Measurements from ENCODE around the gene FRMD5. TPM values are rescaled to one million over a fixed set of nuclear protein-coding genes. Genes with fewer than 3 reads are reported as not detected.

The FRMD5 gene
- total RNA-seq, 1 donor from 2014 or later = not detected

DNA sequence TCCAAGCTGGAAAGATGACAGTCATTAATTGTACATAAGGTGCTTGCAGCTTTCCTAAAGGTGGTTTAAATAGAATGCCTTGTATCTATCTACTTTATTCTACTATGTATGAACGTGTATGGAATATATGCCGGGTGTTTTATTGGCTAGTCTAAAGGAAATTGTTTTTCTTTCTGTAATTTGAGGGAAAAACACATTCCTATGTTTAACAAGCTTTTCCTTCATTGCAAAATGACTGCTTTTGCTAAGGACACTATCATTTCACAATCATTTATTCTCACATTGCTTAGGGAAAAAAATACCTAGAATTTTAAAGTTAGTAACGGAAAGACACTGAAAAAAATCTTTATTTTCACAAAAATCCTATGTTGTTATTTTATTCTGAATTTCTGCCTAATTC lies 226.5 kb downstream of the FRMD5 start:
- H3K9me3 Mint-ChIP-seq (ENCODE audit: unreplicated experiment) = no peaks in the 10 kb centered on the region
- H3K4me1 Mint-ChIP-seq (ENCODE audit: unreplicated experiment) = no peaks in the 10 kb centered on the region
- no peak overlapping the region for H3K27ac Mint-ChIP-seq (ENCODE audit: unreplicated experiment)
- H3K27me3 Mint-ChIP-seq (ENCODE audit: unreplicated experiment) = peaks cover 40% of the 10 kb centered on the region
- no peak for DNase-seq (ENCODE audit: extremely low spot score, unreplicated experiment)
- no peak overlapping the region for H3K4me3 Mint-ChIP-seq (ENCODE audit: unreplicated experiment)
- TF ChIP-seq, protein P1, sequence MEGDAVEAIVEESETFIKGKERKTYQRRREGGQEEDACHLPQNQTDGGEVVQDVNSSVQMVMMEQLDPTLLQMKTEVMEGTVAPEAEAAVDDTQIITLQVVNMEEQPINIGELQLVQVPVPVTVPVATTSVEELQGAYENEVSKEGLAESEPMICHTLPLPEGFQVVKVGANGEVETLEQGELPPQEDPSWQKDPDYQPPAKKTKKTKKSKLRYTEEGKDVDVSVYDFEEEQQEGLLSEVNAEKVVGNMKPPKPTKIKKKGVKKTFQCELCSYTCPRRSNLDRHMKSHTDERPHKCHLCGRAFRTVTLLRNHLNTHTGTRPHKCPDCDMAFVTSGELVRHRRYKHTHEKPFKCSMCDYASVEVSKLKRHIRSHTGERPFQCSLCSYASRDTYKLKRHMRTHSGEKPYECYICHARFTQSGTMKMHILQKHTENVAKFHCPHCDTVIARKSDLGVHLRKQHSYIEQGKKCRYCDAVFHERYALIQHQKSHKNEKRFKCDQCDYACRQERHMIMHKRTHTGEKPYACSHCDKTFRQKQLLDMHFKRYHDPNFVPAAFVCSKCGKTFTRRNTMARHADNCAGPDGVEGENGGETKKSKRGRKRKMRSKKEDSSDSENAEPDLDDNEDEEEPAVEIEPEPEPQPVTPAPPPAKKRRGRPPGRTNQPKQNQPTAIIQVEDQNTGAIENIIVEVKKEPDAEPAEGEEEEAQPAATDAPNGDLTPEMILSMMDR (IDR thresholded peaks at IDR 0.05) = no peak
- no peaks in the 10 kb centered on the region for H3K36me3 Mint-ChIP-seq (ENCODE audit: unreplicated experiment)

DNA sequence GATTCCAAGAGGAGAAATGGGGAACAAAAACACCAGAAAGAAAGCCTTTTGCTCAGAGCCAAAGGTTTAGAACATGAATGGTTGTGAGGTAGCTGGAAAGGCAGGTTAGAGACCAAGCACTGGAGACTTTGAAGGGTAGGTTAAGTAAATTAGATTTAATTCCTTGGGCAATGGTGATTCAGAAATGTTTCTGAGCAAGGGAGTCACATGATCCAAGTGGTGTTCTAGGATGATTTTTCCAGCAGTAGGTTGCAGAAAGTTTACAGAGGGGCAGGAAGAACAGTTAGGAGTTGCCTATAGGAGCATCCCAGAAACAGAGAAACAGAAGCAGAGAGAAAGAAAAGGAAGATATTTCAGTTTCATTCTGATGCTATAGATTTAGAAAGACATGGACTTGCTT lies 228.4 kb downstream of the FRMD5 start:
- Mint-ChIP-seq H3K27ac (ENCODE audit: unreplicated experiment) (no peak overlapping the region), H3K4me1 (ENCODE audit: unreplicated experiment) (no peaks in the 10 kb centered on the region), H3K9me3 (ENCODE audit: unreplicated experiment) (no peaks in the 10 kb centered on the region), H3K27me3 (ENCODE audit: unreplicated experiment) (peaks cover 41% of the 10 kb centered on the region), H3K36me3 (ENCODE audit: unreplicated experiment) (no peaks in the 10 kb centered on the region), H3K4me3 (ENCODE audit: unreplicated experiment) (no peak overlapping the region)
- TF ChIP-seq, protein P1 (IDR thresholded peaks at IDR 0.05) = no peak
- DNase-seq (ENCODE audit: extremely low spot score, unreplicated experiment) = no peak

- Mint-ChIP-seq H3K4me1 (ENCODE audit: unreplicated experiment) (no peaks in the 10 kb centered on the region), H3K9me3 (ENCODE audit: unreplicated experiment) (no peaks in the 10 kb centered on the region), H3K36me3 (ENCODE audit: unreplicated experiment) (no peaks in the 10 kb centered on the region), H3K4me3 (ENCODE audit: unreplicated experiment) (no peak overlapping the region), H3K27me3 (ENCODE audit: unreplicated experiment) (peaks cover 47% of the 10 kb centered on the region), H3K27ac (ENCODE audit: unreplicated experiment) (no peak overlapping the region)
- TF ChIP-seq, protein P1 (IDR thresholded peaks at IDR 0.05) = no peak
- DNase-seq (ENCODE audit: extremely low spot score, unreplicated experiment) = no peak
Measured at GRCh38 chr15:43958861-43959330, 236.2 kb downstream of the FRMD5 start.

- H3K27me3 Mint-ChIP-seq (ENCODE audit: unreplicated experiment) = peaks cover 55% of the 10 kb centered on the region
- H3K4me3 Mint-ChIP-seq (ENCODE audit: unreplicated experiment) = no peak overlapping the region
- no peaks in the 10 kb centered on the region for H3K9me3 Mint-ChIP-seq (ENCODE audit: unreplicated experiment)
- H3K4me1 Mint-ChIP-seq (ENCODE audit: unreplicated experiment) = no peaks in the 10 kb centered on the region
- H3K36me3 Mint-ChIP-seq (ENCODE audit: unreplicated experiment) = no peaks in the 10 kb centered on the region
- DNase-seq (ENCODE audit: extremely low spot score, unreplicated experiment) = no peak
- TF ChIP-seq, protein P1 (IDR thresholded peaks at IDR 0.05) = no peak
- H3K27ac Mint-ChIP-seq (ENCODE audit: unreplicated experiment) = no peak overlapping the region
Measured at GRCh38 chr15:43957724-43958123, 237.3 kb downstream of the FRMD5 start.

DNA sequence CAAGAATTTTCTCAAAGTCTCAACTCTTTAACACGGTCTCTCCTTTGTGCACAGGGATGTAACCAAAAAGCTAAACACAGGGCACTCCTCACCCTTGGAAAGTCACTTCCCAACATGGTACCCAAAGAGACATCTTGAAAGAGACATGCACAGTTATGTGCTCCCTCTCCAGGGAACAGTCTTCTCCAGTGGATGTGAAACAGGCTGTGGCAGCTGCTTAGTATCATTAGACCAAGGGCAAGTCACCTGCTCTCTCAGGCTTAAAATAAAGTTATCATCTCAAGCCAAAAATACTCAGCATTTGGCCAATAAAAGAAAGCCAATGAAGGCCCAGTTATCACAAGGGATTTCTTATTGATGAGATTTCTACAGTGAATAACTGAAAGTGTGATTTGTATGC lies 239.9 kb downstream of the FRMD5 start:
- TF ChIP-seq, protein P1 (IDR thresholded peaks at IDR 0.05) = no peak
- H3K9me3 Mint-ChIP-seq (ENCODE audit: unreplicated experiment) = no peaks in the 10 kb centered on the region
- H3K36me3 Mint-ChIP-seq (ENCODE audit: unreplicated experiment) = no peaks in the 10 kb centered on the region
- peaks cover 56% of the 10 kb centered on the region for H3K27me3 Mint-ChIP-seq (ENCODE audit: unreplicated experiment)
- no peaks in the 10 kb centered on the region for H3K4me1 Mint-ChIP-seq (ENCODE audit: unreplicated experiment)
- no peak overlapping the region for H3K4me3 Mint-ChIP-seq (ENCODE audit: unreplicated experiment)
- no peak overlapping the region for H3K27ac Mint-ChIP-seq (ENCODE audit: unreplicated experiment)
- DNase-seq (ENCODE audit: extremely low spot score, unreplicated experiment) = no peak

Data from osteocyte (in vitro differentiated cells).